Motor neuron (in vitro differentiated cells): Measurements from ENCODE around the gene DYRK3. TPM values are rescaled to one million over a fixed set of nuclear protein-coding genes. Genes with fewer than 3 reads are reported as not detected.
"Not testable (repeated sequence)": the region's sequence is repeated elsewhere in the genome, so short reads cannot be mapped to it uniquely, and the experiment has no call there.

Experiments
- ATAC-seq, 8 experiments: fragments of 200-7000 bp; cut with Tn5 transposase; replicated peaks in 6 of 8; 2 replicates each; pipeline ENCODE4 v1.8.0; 2021; ENCODE audit warnings: mild to moderate bottlenecking in 8 of 8, moderate library complexity in 8 of 8
- H3K27ac ChIP-seq, 2 donors: fragments of 250-450 bp; sonication (Bioruptor Pico); 2 replicates each; pipeline ENCODE4 v1.9.0; 2021; ENCODE audit warnings: antibody characterized with exemption in 2 of 2, mild to moderate bottlenecking in 2 of 2, moderate library complexity in 1 of 2
- H3K4me1 ChIP-seq, 2 donors: fragments of 250-450 bp; sonication (Bioruptor Pico); replicated peaks in 1 of 2; 2 replicates each; pipeline ENCODE4 v1.6.1; 2021; ENCODE audit warnings: antibody characterized with exemption in 2 of 2, mild to moderate bottlenecking in 2 of 2, moderate library complexity in 1 of 2
- H3K4me3 ChIP-seq, 5 donors: fragments of 250-450 bp; sonication (Bioruptor Pico); 2 replicates each; pipeline ENCODE4 v1.9.0; 2021; ENCODE audit warnings: antibody characterized with exemption in 5 of 5, mild to moderate bottlenecking in 5 of 5, moderate library complexity in 4 of 5
- WGBS, 10 experiments: fragments of 450-650 bp; shearing (Covaris generic); methylation state at CpG; one replicate each; pipeline ENCODE4 v1.0.0; 2022; 5-methylcytosine and 5-hydroxymethylcytosine counted together
- in situ Hi-C, 9 experiments: fragments of 400-800 bp; cut with MboI; loops; one replicate each; pipeline ENCODE4 v1.15.0; 2021; ENCODE audit warnings: low sequenced_read_pairs in 9 of 9, low pct_unique_long_range_greater_than_20kb in 2 of 9; ENCODE audit not compliant: unreplicated experiment in 9 of 9
- total RNA-seq, 8 experiments: library from RNA; unstranded; fragments of 300-600 nt; gene quantifications; 2 replicates each; pipeline versions ENCODE4 v1.2.3 to v1.2.4, GENCODE V29; 2022

The DYRK3 gene
- total RNA-seq, 8 experiments from 2014 or later: 6.6 to 27.4 (median 19.4) TPM

DNA sequence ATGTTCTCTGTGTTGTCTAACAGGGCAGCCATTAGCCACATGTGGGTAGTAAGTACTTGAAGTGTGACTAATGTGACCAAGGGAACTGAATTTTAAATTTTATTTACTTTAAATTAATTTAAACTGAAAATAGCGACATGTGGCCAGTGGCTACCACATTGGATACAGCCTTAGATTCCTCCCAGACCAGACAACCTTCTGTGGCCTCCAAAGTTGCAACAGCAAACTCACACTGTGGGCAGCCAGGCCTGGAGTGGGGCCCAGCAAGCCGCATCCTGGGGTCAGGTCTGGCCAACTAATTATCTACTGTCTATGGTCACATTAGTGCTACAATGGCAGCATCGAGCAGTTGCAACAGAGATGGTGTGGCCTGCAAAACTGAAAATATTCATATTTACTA lies 34.8 kb upstream of the DYRK3 start:
- in situ Hi-C loops: loop anchor here in 2 of 9 experiments (25.0 kb wide), 1 partner anchor 312 kb away; the partner anchor contains the start of gene FCMR (in 2 of the 2)
- 50 to 100% (median 95%) methylated on average over 1 to 3 of the region's 3 CpGs; no CpG with 5 or more reads in 2 of the 10 experiments for WGBS, 10 experiments
- H3K27ac ChIP-seq: no peak overlapping the region

GRCh38 chr1:206604861-206605260 lies 30.5 kb upstream of the DYRK3 start:
- 75 to 100% (median 93%) methylated on average over 3 to 5 of the region's 5 CpGs; no CpG with 5 or more reads in 1 of the 10 experiments for WGBS, 10 experiments
- no peak overlapping the region for H3K4me3 ChIP-seq
- no peak overlapping the region for H3K27ac ChIP-seq
- in situ Hi-C loops: loop anchor here in 2 of 9 experiments (25.0 kb wide), 1 partner anchor 307 kb away; the partner anchor contains the start of gene FCMR (in 2 of the 2)
- no peak for ATAC-seq
- H3K4me1 ChIP-seq: no peaks in the 10 kb centered on the region

More for the DNA sequence above, 34.8 kb upstream of the DYRK3 start:
- Histone ChIP-seq H3K4me1 (no peaks in the 10 kb centered on the region), H3K4me3 (no peak overlapping the region)
- ATAC-seq: no peak

DNA sequence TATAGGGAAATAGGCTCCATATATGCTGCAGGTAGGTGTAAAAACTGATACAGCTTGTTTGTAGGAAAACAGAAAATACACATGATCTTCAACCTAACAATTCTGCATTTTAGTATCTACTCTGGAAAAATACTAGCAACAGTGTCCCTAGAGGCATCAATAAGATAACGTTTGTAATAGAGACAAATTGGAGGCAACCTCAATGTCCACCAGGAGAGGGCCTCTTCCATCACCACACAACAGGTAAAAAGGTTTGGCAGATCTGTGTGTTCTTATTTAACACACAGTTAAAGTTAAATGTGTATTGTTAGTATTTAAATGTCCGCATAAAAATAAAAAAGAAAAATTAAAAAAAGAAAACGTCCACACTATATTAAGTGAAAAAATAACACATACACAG lies 28.5 kb upstream of the DYRK3 start:
- in situ Hi-C loops: loop anchor here in 2 of 9 experiments (25.0 kb wide), 1 partner anchor 305 kb away; the partner anchor contains the start of gene FCMR (in 2 of the 2)
- ATAC-seq: peak in 3 of 8 experiments; percentile 54 to 78 (median 63)
- no peak overlapping the region for H3K27ac ChIP-seq
- H3K4me3 ChIP-seq: no peak overlapping the region
- H3K4me1 ChIP-seq: peaks cover 4 to 7% of the 10 kb centered on the region in 2 donors
- 26 to 80% (median 48%) methylated on average over 1 to 3 of the region's 3 CpGs for WGBS, 10 experiments

GRCh38 chr1:206608108-206608698 lies 27.1 kb upstream of the DYRK3 start:
- WGBS, 10 experiments: 52 to 79% (median 69%) methylated on average over 5 to 7 of the region's 7 CpGs; no CpG with 5 or more reads in 1 of the 10 experiments
- ATAC-seq: no peak
- in situ Hi-C loops: loop anchor here in 2 of 9 experiments (25.0 kb wide), 1 partner anchor 304 kb away; the partner anchor contains the start of gene FCMR (in 2 of the 2)
- H3K4me1 ChIP-seq: peaks cover 4 to 7% of the 10 kb centered on the region in 2 donors
- no peak overlapping the region for H3K4me3 ChIP-seq
- no peak overlapping the region for H3K27ac ChIP-seq

- ATAC-seq: no peak
- Histone ChIP-seq H3K27ac (no peak overlapping the region), H3K4me1 (peaks cover 4 to 7% of the 10 kb centered on the region in 2 donors), H3K4me3 (no peak overlapping the region)
- WGBS, 10 experiments: 45 to 95% (median 88%) methylated on average over 2 to 4 of the region's 4 CpGs; no CpG with 5 or more reads in 1 of the 10 experiments
- in situ Hi-C loops: loop anchor here in 2 of 9 experiments (25.0 kb wide), 1 partner anchor 303 kb away; the partner anchor contains the start of gene FCMR (in 2 of the 2)
Measured at GRCh38 chr1:206609229-206609991, 25.9 kb upstream of the DYRK3 start.

- Histone ChIP-seq H3K4me1 (peaks cover 4 to 7% of the 10 kb centered on the region in 2 donors), H3K4me3 (peak within 1 kb of the TSS; percentile 56 to 68 (median 58)), H3K27ac (peak within 1 kb of the TSS; percentile 90 to 93)
- ATAC-seq: peak; percentile 97 to 99 (median 98)
- 0 to 69% (median 30%) methylated on average over 2 to 15 of the region's 48 CpGs for WGBS, 10 experiments
- in situ Hi-C loops: loop anchor here in 3 of 9 experiments (10.0 to 25.0 kb wide), 2 partner anchors 52 to 300 kb away; partner anchors contain the start of gene FCMR (in 2 of the 3)
Measured at GRCh38 chr1:206612129-206612876, 23.0 kb upstream of the DYRK3 start, which contains the start of gene EIF2D. EIF2D (minus strand) TSS chr1:206612465; CDS start chr1:206612342, 123 bp downstream.

DNA sequence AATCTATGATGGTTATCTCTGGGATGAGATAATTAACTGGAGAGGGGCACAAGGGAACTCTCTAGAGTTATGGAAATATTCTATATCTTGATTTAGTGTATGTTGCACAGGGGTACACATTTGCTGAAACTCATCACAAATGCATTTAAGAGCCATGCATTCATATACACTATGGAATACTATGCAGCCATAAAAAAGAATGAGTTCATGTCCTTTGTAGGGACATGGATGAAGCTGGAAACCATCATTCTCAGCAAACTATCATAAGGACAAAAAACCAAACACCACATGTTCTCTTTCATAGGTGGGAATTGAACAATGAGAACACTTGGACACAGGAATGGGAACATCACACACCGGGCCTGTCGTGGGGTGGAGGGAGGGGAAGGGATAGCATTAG lies 8.9 kb upstream of the DYRK3 start:
- in situ Hi-C loops: loop anchor here in 3 of 9 experiments (10.0 to 25.0 kb wide), 2 partner anchors 286 to 288 kb away; partner anchors contain the start of gene FCMR (in 2 of the 3)
- H3K4me3 ChIP-seq, ATAC-seq, H3K4me1 ChIP-seq, H3K27ac ChIP-seq: not testable (repeated sequence)
- 60 to 100% (median 85%) methylated on average over 1 to 2 of the region's 2 CpGs; no CpG with 5 or more reads in 4 of the 10 experiments for WGBS, 10 experiments

GRCh38 chr1:206628916-206629315 lies 6.4 kb upstream of the DYRK3 start:
- peaks cover 6% of the 10 kb centered on the region in 2 donors for H3K4me1 ChIP-seq
- no peak overlapping the region for H3K27ac ChIP-seq
- WGBS, 10 experiments: 0 to 88% (median 38%) methylated on average over 1 of the region's 1 CpG; no CpG with 5 or more reads in 5 of the 10 experiments
- no peak for ATAC-seq
- in situ Hi-C loops: loop anchor here in 3 of 9 experiments (10.0 to 25.0 kb wide), 2 partner anchors 283 to 286 kb away; partner anchors contain the start of gene FCMR (in 2 of the 3)
- no peak overlapping the region for H3K4me3 ChIP-seq

GRCh38 chr1:206631085-206631509 lies 4.2 kb upstream of the DYRK3 start:
- no peak for ATAC-seq
- peaks cover 15 to 16% of the 10 kb centered on the region in 2 donors for H3K4me1 ChIP-seq
- no peak overlapping the region for H3K4me3 ChIP-seq
- in situ Hi-C loops: loop anchor here in 2 of 9 experiments (25.0 kb wide), 1 partner anchor 281 kb away; the partner anchor contains the start of gene FCMR (in 2 of the 2)
- H3K27ac ChIP-seq: no peak overlapping the region
- WGBS, 10 experiments: 15 to 100% (median 59%) methylated on average over 2 to 4 of the region's 4 CpGs; no CpG with 5 or more reads in 1 of the 10 experiments

DNA sequence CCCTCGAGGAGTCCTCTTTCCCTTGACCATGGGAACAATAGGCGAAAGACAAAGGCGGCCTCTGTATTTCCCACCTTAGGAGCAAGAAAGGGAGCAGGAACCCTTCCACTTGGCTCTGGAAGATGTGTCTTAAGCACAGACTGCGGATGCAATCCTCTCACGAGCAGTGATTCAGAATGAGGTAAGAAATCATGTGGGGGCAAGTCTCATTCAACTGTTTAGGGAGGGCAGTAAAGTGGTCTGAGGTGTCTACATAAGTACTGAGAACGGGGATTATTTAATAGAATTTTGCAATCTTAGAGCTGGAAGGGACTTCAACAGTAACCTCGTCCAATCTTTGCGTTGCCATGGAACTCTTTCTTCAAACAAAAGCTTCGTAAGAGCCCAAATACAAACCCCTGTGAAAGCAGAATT lies 1.6 kb upstream of the DYRK3 start:
- peak in 3 of 8 experiments; percentile 1 to 16 (median 1) for ATAC-seq
- no peak overlapping the region for H3K27ac ChIP-seq
- in situ Hi-C loops: loop anchor here in 2 of 9 experiments (25.0 kb wide), 1 partner anchor 279 kb away; the partner anchor contains the start of gene FCMR (in 2 of the 2)

GRCh38 chr1:206634365-206635079 lies 814 bp upstream of the DYRK3 start:
- in situ Hi-C loops: loop anchor here in 2 of 9 experiments (25.0 kb wide), 1 partner anchor 278 kb away; the partner anchor contains the start of gene FCMR (in 2 of the 2)
- peak overlapping the region; percentile 78 to 97 (median 92) for H3K4me3 ChIP-seq
- WGBS, 10 experiments: 0 to 50% (median 20%) methylated on average over 1 to 24 of the region's 26 CpGs
- H3K4me1 ChIP-seq: peaks cover 19 to 23% of the 10 kb centered on the region in 2 donors
- H3K27ac ChIP-seq: peak overlapping the region; percentile 42 to 80
- peak in 4 of 8 experiments; percentile 7 to 29 (median 15) for ATAC-seq

More for the DNA sequence above, 1.6 kb upstream of the DYRK3 start:
- Histone ChIP-seq H3K4me1 (peaks cover 19 to 23% of the 10 kb centered on the region in 2 donors), H3K4me3 (no peak overlapping the region)
- 0 to 60% (median 29%) methylated on average over 3 to 9 of the region's 9 CpGs for WGBS, 10 experiments
